ENCODE data around the gene SLC19A3. TPM values are rescaled to one million over a fixed set of nuclear protein-coding genes. Genes with fewer than 3 reads are reported as not detected.

Gene SLC19A3
- polyA plus RNA-seq, 1 donor from 2014 or later, result 2.9 TPM

DNA sequence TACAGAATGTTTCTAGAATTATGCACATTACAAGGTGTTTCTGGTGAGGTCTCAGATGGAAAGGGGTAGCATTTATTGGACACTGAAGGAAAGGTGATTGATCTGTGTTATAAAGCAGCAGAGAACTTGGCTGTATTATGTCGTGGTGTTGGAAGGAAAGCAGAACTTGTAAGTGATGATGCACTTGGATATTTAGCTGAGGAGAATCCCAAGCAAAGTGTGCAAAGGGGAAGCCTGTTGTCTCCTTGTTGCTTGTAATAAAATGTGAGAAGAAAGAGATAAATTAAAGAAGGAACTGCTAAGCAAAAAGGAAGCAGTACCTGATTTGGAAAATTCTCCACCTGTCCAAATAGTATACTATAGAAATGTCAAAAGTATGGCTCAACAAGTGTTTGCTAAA lies 63.4 kb downstream of the SLC19A3 start:
- no peaks in the 10 kb centered on the region for H4K20me1 ChIP-seq (ENCODE audit: insufficient read depth)
- H3K27ac ChIP-seq (ENCODE audit: low read length), result no peak overlapping the region
- no peaks in the 10 kb centered on the region for H3K9me3 ChIP-seq (ENCODE audit: low read length)
- no peak overlapping the region for H3K4me2 ChIP-seq (ENCODE audit: low read length)
- TF ChIP-seq SMC3 (conservative IDR thresholded peaks at IDR 0.05; ENCODE audit: poor library complexity) (no peak), POLR2AphosphoS5 (IDR thresholded peaks at IDR 0.05) (no peak), MXI1 (conservative IDR thresholded peaks at IDR 0.05; ENCODE audit: poor library complexity, severe bottlenecking) (no peak), EP300 (conservative IDR thresholded peaks at IDR 0.05; ENCODE audit: poor library complexity, severe bottlenecking) (no peak), CTCF (IDR thresholded peaks at IDR 0.05; ENCODE audit: poor library complexity, severe bottlenecking) (no peak), RAD21 (conservative IDR thresholded peaks at IDR 0.05) (no peak), TAF1 (IDR thresholded peaks at IDR 0.05; ENCODE audit: low read depth) (no peak), EZH2 (IDR thresholded peaks at IDR 0.05; ENCODE audit: borderline replicate concordance, insufficient read depth, low read length, poor library complexity, severe bottlenecking) (no peak)
- TF ChIP-seq, protein P1, sequence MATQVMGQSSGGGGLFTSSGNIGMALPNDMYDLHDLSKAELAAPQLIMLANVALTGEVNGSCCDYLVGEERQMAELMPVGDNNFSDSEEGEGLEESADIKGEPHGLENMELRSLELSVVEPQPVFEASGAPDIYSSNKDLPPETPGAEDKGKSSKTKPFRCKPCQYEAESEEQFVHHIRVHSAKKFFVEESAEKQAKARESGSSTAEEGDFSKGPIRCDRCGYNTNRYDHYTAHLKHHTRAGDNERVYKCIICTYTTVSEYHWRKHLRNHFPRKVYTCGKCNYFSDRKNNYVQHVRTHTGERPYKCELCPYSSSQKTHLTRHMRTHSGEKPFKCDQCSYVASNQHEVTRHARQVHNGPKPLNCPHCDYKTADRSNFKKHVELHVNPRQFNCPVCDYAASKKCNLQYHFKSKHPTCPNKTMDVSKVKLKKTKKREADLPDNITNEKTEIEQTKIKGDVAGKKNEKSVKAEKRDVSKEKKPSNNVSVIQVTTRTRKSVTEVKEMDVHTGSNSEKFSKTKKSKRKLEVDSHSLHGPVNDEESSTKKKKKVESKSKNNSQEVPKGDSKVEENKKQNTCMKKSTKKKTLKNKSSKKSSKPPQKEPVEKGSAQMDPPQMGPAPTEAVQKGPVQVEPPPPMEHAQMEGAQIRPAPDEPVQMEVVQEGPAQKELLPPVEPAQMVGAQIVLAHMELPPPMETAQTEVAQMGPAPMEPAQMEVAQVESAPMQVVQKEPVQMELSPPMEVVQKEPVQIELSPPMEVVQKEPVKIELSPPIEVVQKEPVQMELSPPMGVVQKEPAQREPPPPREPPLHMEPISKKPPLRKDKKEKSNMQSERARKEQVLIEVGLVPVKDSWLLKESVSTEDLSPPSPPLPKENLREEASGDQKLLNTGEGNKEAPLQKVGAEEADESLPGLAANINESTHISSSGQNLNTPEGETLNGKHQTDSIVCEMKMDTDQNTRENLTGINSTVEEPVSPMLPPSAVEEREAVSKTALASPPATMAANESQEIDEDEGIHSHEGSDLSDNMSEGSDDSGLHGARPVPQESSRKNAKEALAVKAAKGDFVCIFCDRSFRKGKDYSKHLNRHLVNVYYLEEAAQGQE (IDR thresholded peaks at IDR 0.05; ENCODE audit: borderline replicate concordance), result no peak
- H3K4me3 ChIP-seq (ENCODE audit: low read length), result no peak overlapping the region
- no peak overlapping the region for H2AFZ ChIP-seq (ENCODE audit: low read depth, low read length)
- H3K36me3 ChIP-seq (ENCODE audit: insufficient read depth, low read length), result no peaks in the 10 kb centered on the region
- no peaks in the 10 kb centered on the region for H3K79me2 ChIP-seq (replicated peaks; ENCODE audit: insufficient read depth, low read length)
- no peaks in the 10 kb centered on the region for H3K27me3 ChIP-seq (ENCODE audit: insufficient read depth, low read depth, low read length)
- H3K9me2 ChIP-seq (ENCODE audit: insufficient read depth, low read length), result no peaks in the 10 kb centered on the region
- no peaks in the 10 kb centered on the region for H3F3A ChIP-seq (ENCODE audit: insufficient read depth, low read length, poor library complexity, severe bottlenecking)
- no peak overlapping the region for H3K9ac ChIP-seq (ENCODE audit: low read length)

DNA sequence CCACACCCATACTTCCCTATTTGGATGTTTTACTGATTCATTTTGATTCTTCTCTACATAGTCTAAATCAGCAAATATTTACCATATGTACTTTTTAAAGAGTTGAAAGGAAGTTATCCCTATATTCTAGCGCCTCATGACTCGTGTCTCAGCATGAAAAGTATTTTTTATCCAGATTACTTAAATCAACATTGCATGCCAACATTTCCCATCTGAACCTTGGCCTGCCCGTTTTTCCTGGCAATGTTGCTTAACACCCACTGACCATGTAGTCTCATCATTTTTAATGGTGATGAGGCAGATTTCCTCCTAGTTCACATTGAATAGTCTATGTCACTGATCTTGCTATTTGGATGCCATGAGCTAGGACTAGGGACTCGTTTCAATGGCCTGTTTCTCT lies 64.4 kb downstream of the SLC19A3 start:
- H3K9me2 ChIP-seq (ENCODE audit: insufficient read depth, low read length), result no peaks in the 10 kb centered on the region
- H3K79me2 ChIP-seq (replicated peaks; ENCODE audit: insufficient read depth, low read length), result no peaks in the 10 kb centered on the region
- H3K9ac ChIP-seq (ENCODE audit: low read length), result no peak overlapping the region
- H3K27ac ChIP-seq (ENCODE audit: low read length), result no peak overlapping the region
- H3K4me3 ChIP-seq (ENCODE audit: low read length), result no peak overlapping the region
- H2AFZ ChIP-seq (ENCODE audit: low read depth, low read length), result no peak overlapping the region
- no peaks in the 10 kb centered on the region for H3K27me3 ChIP-seq (ENCODE audit: insufficient read depth, low read depth, low read length)
- TF ChIP-seq EZH2 (IDR thresholded peaks at IDR 0.05; ENCODE audit: borderline replicate concordance, insufficient read depth, low read length, poor library complexity, severe bottlenecking) (no peak), CTCF (IDR thresholded peaks at IDR 0.05; ENCODE audit: poor library complexity, severe bottlenecking) (no peak), MXI1 (conservative IDR thresholded peaks at IDR 0.05; ENCODE audit: poor library complexity, severe bottlenecking) (no peak), SMC3 (conservative IDR thresholded peaks at IDR 0.05; ENCODE audit: poor library complexity) (no peak), POLR2AphosphoS5 (IDR thresholded peaks at IDR 0.05) (no peak), RAD21 (conservative IDR thresholded peaks at IDR 0.05) (no peak), TAF1 (IDR thresholded peaks at IDR 0.05; ENCODE audit: low read depth) (no peak), EP300 (conservative IDR thresholded peaks at IDR 0.05; ENCODE audit: poor library complexity, severe bottlenecking) (no peak)
- TF ChIP-seq, protein P1 (IDR thresholded peaks at IDR 0.05; ENCODE audit: borderline replicate concordance), result no peak
- no peak overlapping the region for H3K4me2 ChIP-seq (ENCODE audit: low read length)
- no peaks in the 10 kb centered on the region for H3K9me3 ChIP-seq (ENCODE audit: low read length)
- no peaks in the 10 kb centered on the region for H3K36me3 ChIP-seq (ENCODE audit: insufficient read depth, low read length)
- no peaks in the 10 kb centered on the region for H4K20me1 ChIP-seq (ENCODE audit: insufficient read depth)
- no peaks in the 10 kb centered on the region for H3F3A ChIP-seq (ENCODE audit: insufficient read depth, low read length, poor library complexity, severe bottlenecking)

All from neural cell (in vitro differentiated cells).